GM21529 (cell line): ENCODE results near the gene ANKRD37.
"Not testable (repeated sequence)": the region's sequence is repeated elsewhere in the genome, so short reads cannot be mapped to it uniquely, and the experiment has no call there.

Experiments
- ATAC-seq: cut with Tn5 transposase; IDR thresholded peaks from one replicate; pipeline ENCODE4 v1.9.1; 2021; ENCODE audit not compliant: unreplicated experiment

Gene ANKRD37

DNA sequence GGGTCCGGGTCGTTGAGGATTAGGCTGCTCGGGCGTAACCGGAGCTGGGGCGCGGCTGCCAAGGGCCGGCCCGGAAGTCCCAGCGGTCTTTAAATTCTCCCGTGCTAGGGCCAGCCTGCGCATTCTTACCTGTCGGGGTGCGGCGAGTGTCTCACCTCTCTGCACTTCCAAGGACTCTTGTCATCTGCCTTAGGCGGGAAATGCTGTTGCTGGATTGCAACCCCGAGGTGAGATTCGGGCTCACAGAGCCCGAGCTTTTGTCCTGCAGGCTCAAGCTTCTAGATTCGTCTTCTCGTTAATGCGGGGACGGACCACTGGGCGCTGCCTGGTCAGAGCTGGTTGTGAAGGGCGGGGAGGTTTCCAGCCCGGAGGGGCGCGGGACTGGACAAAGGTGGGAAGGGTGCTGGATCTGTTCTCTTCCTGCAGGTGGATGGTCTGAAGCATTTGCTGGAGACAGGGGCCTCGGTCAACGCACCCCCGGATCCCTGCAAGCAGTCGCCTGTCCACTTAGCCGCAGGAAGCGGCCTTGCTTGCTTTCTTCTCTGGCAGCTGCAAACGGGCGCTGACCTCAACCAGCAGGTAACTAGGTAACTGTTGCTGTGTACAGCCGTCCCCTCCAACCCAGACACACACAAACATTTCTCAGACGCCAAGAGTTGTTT lies at the start of gene ANKRD37:
Gene ANKRD37, plus strand, starts transcription at position 118 of the 662 bp plus-strand sequence. Its CDS starts 83 bp downstream, at position 201.
- no peak for ATAC-seq

- ATAC-seq: no peak
Observed at GRCh38 chr4:185346975-185347601, 49.6 kb upstream of the ANKRD37 start.

- no peak for ATAC-seq
Observed at GRCh38 chr4:185351691-185352090, 45.0 kb upstream of the ANKRD37 start.

GRCh38 chr4:185352202-185352601 lies 44.4 kb upstream of the ANKRD37 start:
- ATAC-seq: no peak

- no peak for ATAC-seq
Observed at GRCh38 chr4:185352741-185353140, 43.9 kb upstream of the ANKRD37 start.

GRCh38 chr4:185357211-185357610 lies 39.4 kb upstream of the ANKRD37 start:
- no peak for ATAC-seq

GRCh38 chr4:185357733-185358440 lies 38.8 kb upstream of the ANKRD37 start:
- ATAC-seq: no peak

GRCh38 chr4:185358514-185358913 lies 38.1 kb upstream of the ANKRD37 start:
- ATAC-seq: no peak

- no peak for ATAC-seq
Observed at GRCh38 chr4:185358959-185359358, 37.7 kb upstream of the ANKRD37 start.

GRCh38 chr4:185359767-185360446 lies 36.7 kb upstream of the ANKRD37 start:
- ATAC-seq: no peak

- ATAC-seq: no peak
Observed at GRCh38 chr4:185361872-185362271, 34.8 kb upstream of the ANKRD37 start.

DNA sequence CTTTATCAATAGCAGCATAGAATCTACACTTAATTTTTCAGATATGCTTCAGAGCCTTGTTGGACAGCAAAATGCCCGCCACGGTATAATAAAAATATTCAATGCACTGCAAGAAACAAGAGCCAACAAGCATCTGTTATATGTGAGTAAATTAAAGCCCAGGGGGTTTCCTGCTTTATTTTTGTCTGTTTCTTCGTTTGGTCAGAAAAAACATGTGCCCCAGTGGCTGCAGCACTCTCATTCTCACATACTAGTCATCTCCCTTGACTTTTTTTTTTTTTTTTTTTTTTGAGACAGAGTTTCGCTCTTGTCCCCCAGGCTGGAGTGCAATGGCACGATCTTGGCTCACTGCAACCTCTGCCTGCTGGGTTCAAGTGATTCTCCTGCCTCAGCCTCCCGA lies 34.1 kb upstream of the ANKRD37 start:
- ATAC-seq: not testable (repeated sequence)

DNA sequence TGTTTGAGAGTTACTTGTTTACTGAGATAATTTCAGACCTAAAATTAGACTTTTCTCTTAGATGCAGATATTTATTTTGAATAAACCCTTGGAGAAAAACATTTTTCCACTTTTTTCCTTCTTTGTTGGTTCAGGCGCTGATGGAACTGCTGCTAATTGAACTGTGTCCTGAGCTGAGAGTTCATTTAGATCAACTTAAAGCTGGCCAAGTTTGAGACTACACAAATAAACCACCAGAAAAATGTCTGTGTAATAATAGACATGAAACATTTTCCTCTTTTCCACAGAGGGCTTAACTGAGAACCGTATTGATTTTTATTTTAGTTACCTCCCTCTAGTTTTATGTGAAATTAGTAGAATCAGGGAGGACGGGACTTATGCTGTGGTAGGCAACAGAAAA lies 33.4 kb upstream of the ANKRD37 start:
- ATAC-seq: no peak

- no peak for ATAC-seq
Observed at GRCh38 chr4:185364886-185365285, 31.8 kb upstream of the ANKRD37 start.

GRCh38 chr4:185369731-185370130 lies 26.9 kb upstream of the ANKRD37 start:
- no peak for ATAC-seq

GRCh38 chr4:185370268-185370949 lies 26.2 kb upstream of the ANKRD37 start:
- no peak for ATAC-seq

- no peak for ATAC-seq
Observed at GRCh38 chr4:185371702-185372101, 24.9 kb upstream of the ANKRD37 start.

GRCh38 chr4:185374027-185374426 lies 22.6 kb upstream of the ANKRD37 start:
- ATAC-seq: no peak

GRCh38 chr4:185374573-185374972 lies 22.1 kb upstream of the ANKRD37 start:
- ATAC-seq: no peak

DNA sequence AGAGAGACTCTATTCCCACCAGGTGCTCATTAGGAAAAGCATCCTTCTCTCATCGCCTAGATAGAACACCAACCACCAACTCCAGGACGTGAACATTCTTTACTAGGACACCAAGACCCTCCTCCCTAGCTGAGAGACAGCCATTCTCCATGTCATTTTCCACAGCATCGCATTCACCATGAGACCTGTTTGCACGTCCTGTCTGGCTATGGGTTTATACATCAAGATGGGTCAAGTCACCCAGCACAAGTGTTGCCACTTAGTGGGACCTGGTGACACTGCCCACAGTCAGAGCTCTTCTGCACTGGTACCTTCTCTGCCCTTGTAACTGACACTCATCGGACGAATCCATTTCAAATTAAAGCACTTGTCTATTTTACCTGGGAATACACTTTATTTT lies 18.4 kb upstream of the ANKRD37 start:
- no peak for ATAC-seq
